Activated CD4-positive, alpha-beta memory T cell treated with anti-CD3 and anti-CD28 coated beads, Interleukin-2, amount 10 ng/mL, durations not matched to agents 7 days and 5 days (primary cell): Measurements from ENCODE around the gene CFAP77. TPM values are rescaled to one million over a fixed set of nuclear protein-coding genes. Genes with fewer than 3 reads are reported as not detected.

ENCODE experiments used
- CTCF ChIA-PET: fragments of 350-600 bp; sonication (Branson Sonifier 250); formaldehyde crosslinking; loops from one replicate; lab custom pipeline; 2021; ENCODE audit warnings: antibody characterized with exemption, inconsistent platforms; lab: Charles Lee
- POLR2A ChIA-PET: fragments of 350-600 bp; sonication (Branson Sonifier 250); formaldehyde crosslinking; loops from one replicate; lab custom pipeline; 2021; ENCODE audit warnings: antibody characterized with exemption; lab: Charles Lee
- DNase-seq: peaks from one replicate; pipeline ENCODE4 v3.0.0-alpha.2; 2020
- H3K27ac Mint-ChIP-seq: one replicate; pipeline ENCODE4 v1.8.0; 2021; ENCODE audit warnings: mild to moderate bottlenecking, mixed read lengths
- H3K27me3 Mint-ChIP-seq: one replicate; pipeline ENCODE4 v1.8.0; 2021; ENCODE audit warnings: mixed read lengths
- H3K36me3 Mint-ChIP-seq: one replicate; pipeline ENCODE4 v1.8.0; 2021; ENCODE audit warnings: low read depth, mixed read lengths
- H3K4me1 Mint-ChIP-seq: one replicate; pipeline ENCODE4 v1.8.0; 2021; ENCODE audit warnings: mixed read lengths
- H3K4me3 Mint-ChIP-seq: one replicate; pipeline ENCODE4 v1.8.0; 2021; ENCODE audit warnings: mild to moderate bottlenecking, mixed read lengths
- H3K9me3 Mint-ChIP-seq: one replicate; pipeline ENCODE4 v1.8.0; 2021; ENCODE audit warnings: mixed read lengths
- total RNA-seq, 2 experiments: library from RNA; stranded (reverse); gene quantifications; one replicate each; pipeline ENCODE4 v1.2.3, GENCODE V29; 2021

Gene CFAP77
- total RNA-seq, 2 experiments from 2014 or later = not detected

GRCh38 chr9:132440735-132441134 lies 30.7 kb downstream of the CFAP77 start:
- no peak overlapping the region for H3K4me3 Mint-ChIP-seq
- ChIA-PET POLR2A (no interaction called here), CTCF (no interaction called here)
- no peaks in the 10 kb centered on the region for H3K36me3 Mint-ChIP-seq
- H3K4me1 Mint-ChIP-seq = no peaks in the 10 kb centered on the region
- no peak for DNase-seq
- H3K9me3 Mint-ChIP-seq = no peaks in the 10 kb centered on the region
- peaks cover 40% of the 10 kb centered on the region for H3K27me3 Mint-ChIP-seq
- no peak overlapping the region for H3K27ac Mint-ChIP-seq

GRCh38 chr9:132441404-132441803 lies 31.4 kb downstream of the CFAP77 start:
- Mint-ChIP-seq H3K9me3 (no peaks in the 10 kb centered on the region), H3K4me3 (no peak overlapping the region), H3K4me1 (no peaks in the 10 kb centered on the region), H3K27me3 (peaks cover 37% of the 10 kb centered on the region), H3K36me3 (no peaks in the 10 kb centered on the region), H3K27ac (no peak overlapping the region)
- no peak for DNase-seq
- POLR2A ChIA-PET = no interaction called here
- CTCF ChIA-PET = no interaction called here

- Mint-ChIP-seq H3K4me1 (no peaks in the 10 kb centered on the region), H3K36me3 (no peaks in the 10 kb centered on the region), H3K27ac (no peak overlapping the region), H3K9me3 (no peaks in the 10 kb centered on the region), H3K4me3 (no peak overlapping the region), H3K27me3 (peaks cover 46% of the 10 kb centered on the region)
- DNase-seq = no peak
- ChIA-PET POLR2A (no interaction called here), CTCF (no interaction called here)
Measured at GRCh38 chr9:132443951-132444607, 34.1 kb downstream of the CFAP77 start.

GRCh38 chr9:132446887-132447286 lies 36.9 kb downstream of the CFAP77 start:
- Mint-ChIP-seq H3K36me3 (no peaks in the 10 kb centered on the region), H3K27me3 (peaks cover 48% of the 10 kb centered on the region), H3K4me1 (peaks cover 10% of the 10 kb centered on the region), H3K27ac (no peak overlapping the region), H3K4me3 (no peak overlapping the region), H3K9me3 (no peaks in the 10 kb centered on the region)
- ChIA-PET CTCF (no interaction called here), POLR2A (no interaction called here)
- no peak for DNase-seq

GRCh38 chr9:132447346-132447745 lies 37.3 kb downstream of the CFAP77 start:
- Mint-ChIP-seq H3K27ac (no peak overlapping the region), H3K4me1 (peaks cover 10% of the 10 kb centered on the region), H3K36me3 (no peaks in the 10 kb centered on the region), H3K9me3 (no peaks in the 10 kb centered on the region), H3K27me3 (peaks cover 52% of the 10 kb centered on the region), H3K4me3 (no peak overlapping the region)
- CTCF ChIA-PET = no interaction called here
- DNase-seq = no peak
- POLR2A ChIA-PET = no interaction called here

- H3K9me3 Mint-ChIP-seq = no peaks in the 10 kb centered on the region
- ChIA-PET CTCF (interaction anchor here (0.5 kb wide), 1 partner anchor 27 kb away, joined by 3 read pairs; no protein-coding TSS in a partner anchor), POLR2A (no interaction called here)
- H3K36me3 Mint-ChIP-seq = no peaks in the 10 kb centered on the region
- peaks cover 50% of the 10 kb centered on the region for H3K27me3 Mint-ChIP-seq
- no peak overlapping the region for H3K4me3 Mint-ChIP-seq
- no peak overlapping the region for H3K27ac Mint-ChIP-seq
- DNase-seq = no peak
- H3K4me1 Mint-ChIP-seq = peaks cover 10% of the 10 kb centered on the region
Measured at GRCh38 chr9:132447902-132448301, 37.9 kb downstream of the CFAP77 start.

GRCh38 chr9:132451276-132451675 lies 41.3 kb downstream of the CFAP77 start:
- Mint-ChIP-seq H3K27ac (no peak overlapping the region), H3K4me3 (no peak overlapping the region), H3K36me3 (no peaks in the 10 kb centered on the region), H3K4me1 (peaks cover 10% of the 10 kb centered on the region), H3K27me3 (peaks cover 45% of the 10 kb centered on the region), H3K9me3 (no peaks in the 10 kb centered on the region)
- peak; percentile 47 for DNase-seq
- POLR2A ChIA-PET = no interaction called here
- CTCF ChIA-PET = no interaction called here

GRCh38 chr9:132456241-132456640 lies 46.2 kb downstream of the CFAP77 start:
- POLR2A ChIA-PET = no interaction called here
- no peak for DNase-seq
- no peak overlapping the region for H3K27ac Mint-ChIP-seq
- no peaks in the 10 kb centered on the region for H3K9me3 Mint-ChIP-seq
- peaks cover 16% of the 10 kb centered on the region for H3K27me3 Mint-ChIP-seq
- H3K36me3 Mint-ChIP-seq = no peaks in the 10 kb centered on the region
- peaks cover 3% of the 10 kb centered on the region for H3K4me1 Mint-ChIP-seq
- CTCF ChIA-PET = interaction anchor here (1.2 kb wide), 1 partner anchor 32 kb away, joined by 3 read pairs; no protein-coding TSS in a partner anchor
- H3K4me3 Mint-ChIP-seq = no peak overlapping the region

- Mint-ChIP-seq H3K36me3 (no peaks in the 10 kb centered on the region), H3K27ac (no peak overlapping the region), H3K9me3 (no peaks in the 10 kb centered on the region), H3K4me3 (no peak overlapping the region), H3K4me1 (no peaks in the 10 kb centered on the region), H3K27me3 (peaks cover 9% of the 10 kb centered on the region)
- DNase-seq = no peak
- ChIA-PET POLR2A (no interaction called here), CTCF (no interaction called here)
Measured at GRCh38 chr9:132457504-132458236, 47.7 kb downstream of the CFAP77 start.

- ChIA-PET POLR2A (no interaction called here), CTCF (no interaction called here)
- H3K36me3 Mint-ChIP-seq = no peaks in the 10 kb centered on the region
- no peaks in the 10 kb centered on the region for H3K9me3 Mint-ChIP-seq
- H3K4me1 Mint-ChIP-seq = no peaks in the 10 kb centered on the region
- DNase-seq = no peak
- no peak overlapping the region for H3K4me3 Mint-ChIP-seq
- no peak overlapping the region for H3K27ac Mint-ChIP-seq
- H3K27me3 Mint-ChIP-seq = peaks cover 6% of the 10 kb centered on the region
Measured at GRCh38 chr9:132458432-132458831, 48.4 kb downstream of the CFAP77 start.

- ChIA-PET POLR2A (no interaction called here), CTCF (no interaction called here)
- no peak overlapping the region for H3K4me3 Mint-ChIP-seq
- no peak for DNase-seq
- no peaks in the 10 kb centered on the region for H3K36me3 Mint-ChIP-seq
- H3K27ac Mint-ChIP-seq = no peak overlapping the region
- no peaks in the 10 kb centered on the region for H3K9me3 Mint-ChIP-seq
- H3K4me1 Mint-ChIP-seq = no peaks in the 10 kb centered on the region
- H3K27me3 Mint-ChIP-seq = no peaks in the 10 kb centered on the region
Measured at GRCh38 chr9:132459661-132460060, 49.6 kb downstream of the CFAP77 start.

- H3K36me3 Mint-ChIP-seq = no peaks in the 10 kb centered on the region
- H3K27ac Mint-ChIP-seq = no peak overlapping the region
- H3K4me3 Mint-ChIP-seq = no peak overlapping the region
- H3K27me3 Mint-ChIP-seq = peaks cover 2% of the 10 kb centered on the region
- no peak for DNase-seq
- no peaks in the 10 kb centered on the region for H3K4me1 Mint-ChIP-seq
- ChIA-PET CTCF (no interaction called here), POLR2A (no interaction called here)
- no peaks in the 10 kb centered on the region for H3K9me3 Mint-ChIP-seq
Measured at GRCh38 chr9:132460240-132460639, 50.2 kb downstream of the CFAP77 start.

GRCh38 chr9:132461281-132461896 lies 51.4 kb downstream of the CFAP77 start:
- DNase-seq = no peak
- Mint-ChIP-seq H3K4me3 (no peak overlapping the region), H3K36me3 (no peaks in the 10 kb centered on the region), H3K9me3 (no peaks in the 10 kb centered on the region), H3K27ac (no peak overlapping the region), H3K4me1 (no peaks in the 10 kb centered on the region), H3K27me3 (peaks cover 8% of the 10 kb centered on the region)
- CTCF ChIA-PET = no interaction called here
- POLR2A ChIA-PET = no interaction called here
